ENCODE results near the gene ZDHHC1. TPM values are rescaled to one million over a fixed set of nuclear protein-coding genes. Genes with fewer than 3 reads are reported as not detected.

ZDHHC1 gene
- polyA plus RNA-seq, 3 donors, result 3.3 to 14.2 (median 6.0) TPM

- peak overlapping the region in 1 of 7 donors; percentile 72 for H3K27ac Mint-ChIP-seq
- Histone ChIP-seq H3K4me2 (replicated peaks; ENCODE audit: extremely low read depth, low read length, poor library complexity, severe bottlenecking) (no peak overlapping the region), H3K27me3 (ENCODE audit: control insufficient read depth in 2 of 2, insufficient read depth in 2 of 2, low read length in 2 of 2) (no peaks in the 10 kb centered on the region), H3K27ac (ENCODE audit: low read depth in 1 of 2, low read length in 2 of 2) (no peak overlapping the region), H2AFZ (ENCODE audit: insufficient read depth, low read depth, low read length, poor library complexity, severe bottlenecking) (no peak overlapping the region), H4K20me1 (ENCODE audit: insufficient read depth, low read length) (peaks cover 100% of the 10 kb centered on the region), H3K4me1 (ENCODE audit: control insufficient read depth in 1 of 2, insufficient read depth in 2 of 2, low read length in 2 of 2) (no peaks in the 10 kb centered on the region), H3K79me2 (ENCODE audit: insufficient read depth, low read length) (peaks cover 41% of the 10 kb centered on the region), H3K36me3 (replicated peaks in 1 of 2; ENCODE audit: control insufficient read depth in 1 of 2, insufficient read depth in 2 of 2, low read length in 2 of 2) (peaks cover 98 to 100% of the 10 kb centered on the region in 2 donors), H3K9me3 (replicated peaks in 1 of 2; ENCODE audit: control insufficient read depth in 1 of 2, insufficient read depth in 1 of 2, low read length in 2 of 2) (no peaks in the 10 kb centered on the region), H3K9ac (ENCODE audit: insufficient read depth, low read length, poor library complexity, severe bottlenecking) (no peak overlapping the region), H3K4me3 (replicated peaks in 1 of 3; ENCODE audit: low read depth in 2 of 3, low read length in 3 of 3) (no peak overlapping the region)
- 91% methylated on average over 5 of the region's 5 CpGs for WGBS (ENCODE audit: insufficient coverage)
- peaks cover 3% of the 10 kb centered on the region for H3K4me1 Mint-ChIP-seq
- no peak overlapping the region for H3K4me3 Mint-ChIP-seq
- peaks cover 76 to 98% of the 10 kb centered on the region in 2 donors for H3K36me3 Mint-ChIP-seq
- no peak for TF ChIP-seq CTCF (IDR thresholded peaks at IDR 0.05)
- no peak for DNase-seq
- peaks cover 0 to 3% (median 0%) of the 10 kb centered on the region in 7 donors for H3K9me3 Mint-ChIP-seq
- peaks cover 0 to 1% (median 0%) of the 10 kb centered on the region in 3 donors for H3K27me3 Mint-ChIP-seq (ENCODE audit: low read depth in 3 of 3)
- intact Hi-C loops (cut with micrococcal nuclease), result no loop called here
These were observed 25.6 kb upstream of the ZDHHC1 start for GRCh38 chr16:67441907-67442306.

GRCh38 chr16:67441271-67441753 lies 25.0 kb upstream of the ZDHHC1 start:
- Mint-ChIP-seq H3K9me3 (peaks cover 0 to 3% (median 0%) of the 10 kb centered on the region in 7 donors), H3K27me3 (ENCODE audit: low read depth in 3 of 3) (peaks cover 0 to 1% (median 0%) of the 10 kb centered on the region in 3 donors), H3K36me3 (peaks cover 76 to 98% of the 10 kb centered on the region in 2 donors), H3K4me3 (no peak overlapping the region), H3K4me1 (peaks cover 3% of the 10 kb centered on the region), H3K27ac (no peak overlapping the region)
- H3K4me1 ChIP-seq (ENCODE audit: control insufficient read depth in 1 of 2, insufficient read depth in 2 of 2, low read length in 2 of 2), result no peaks in the 10 kb centered on the region
- H3K27me3 ChIP-seq (ENCODE audit: control insufficient read depth in 2 of 2, insufficient read depth in 2 of 2, low read length in 2 of 2), result no peaks in the 10 kb centered on the region
- peaks cover 100% of the 10 kb centered on the region for H4K20me1 ChIP-seq (ENCODE audit: insufficient read depth, low read length)
- H3K27ac ChIP-seq (ENCODE audit: low read depth in 1 of 2, low read length in 2 of 2), result no peak overlapping the region
- H3K9me3 ChIP-seq (replicated peaks in 1 of 2; ENCODE audit: control insufficient read depth in 1 of 2, insufficient read depth in 1 of 2, low read length in 2 of 2), result no peaks in the 10 kb centered on the region
- intact Hi-C loops (cut with micrococcal nuclease), result no loop called here
- H3K79me2 ChIP-seq (ENCODE audit: insufficient read depth, low read length), result peaks cover 35% of the 10 kb centered on the region
- no peak overlapping the region for H3K4me3 ChIP-seq (replicated peaks in 1 of 3; ENCODE audit: low read depth in 2 of 3, low read length in 3 of 3)
- no peak for TF ChIP-seq CTCF (IDR thresholded peaks at IDR 0.05)
- H3K9ac ChIP-seq (ENCODE audit: insufficient read depth, low read length, poor library complexity, severe bottlenecking), result no peak overlapping the region
- no peak overlapping the region for H2AFZ ChIP-seq (ENCODE audit: insufficient read depth, low read depth, low read length, poor library complexity, severe bottlenecking)
- 75% methylated on average over 8 of the region's 17 CpGs for WGBS (ENCODE audit: insufficient coverage)
- DNase-seq, result no peak
- no peak overlapping the region for H3K4me2 ChIP-seq (replicated peaks; ENCODE audit: extremely low read depth, low read length, poor library complexity, severe bottlenecking)
- H3K36me3 ChIP-seq (replicated peaks in 1 of 2; ENCODE audit: control insufficient read depth in 1 of 2, insufficient read depth in 2 of 2, low read length in 2 of 2), result peaks cover 98 to 99% of the 10 kb centered on the region in 2 donors
